Peyer's patch (tissue), 4 donors: ENCODE results near the gene DDI2. TPM values are rescaled to one million over a fixed set of nuclear protein-coding genes. Genes with fewer than 3 reads are reported as not detected.

Experiments used
- DNase-seq, 3 donors: peaks; one replicate each; pipeline ENCODE4 v3.0.0-alpha.2; 2017 to 2019
- H3K27ac ChIP-seq, 4 donors: fragments of 200-600 bp; sonication (generic); one replicate each; pipeline ENCODE4 v1.5.1; 2016 to 2019
- H3K27me3 ChIP-seq, 2 donors: fragments of 200-600 bp; sonication (generic); one replicate each; pipeline ENCODE4 v1.5.1; 2019
- H3K36me3 ChIP-seq, 3 donors: fragments of 200-600 bp; sonication (generic); one replicate each; pipeline ENCODE4 v1.5.1; 2016 to 2019
- H3K4me1 ChIP-seq, 4 donors: fragments of 200-600 bp; sonication (generic); one replicate each; pipeline ENCODE4 v1.5.1; 2016 to 2019
- H3K4me3 ChIP-seq, 4 donors: fragments of 200-600 bp; sonication (generic); 1 replicate in 3 of 4; 2 replicates in 1 of 4; pipeline ENCODE4 v1.5.1; 2016 to 2019; ENCODE audit warnings: mild to moderate bottlenecking in 1 of 4
- H3K9me3 ChIP-seq, 4 donors: fragments of 200-600 bp; sonication (generic); one replicate each; pipeline ENCODE4 v1.5.1; 2016 to 2019; ENCODE audit warnings: mild to moderate bottlenecking in 1 of 4
- POLR2A ChIP-seq, 2 donors: fragments of 450-650 bp; IDR thresholded peaks; one replicate each; pipeline ENCODE4 v1.5.1; 2017; ENCODE audit warnings: antibody characterized with exemption in 2 of 2, mild to moderate bottlenecking in 2 of 2, moderate library complexity in 2 of 2
- total RNA-seq, 4 donors: library from RNA; depleted of rRNA; stranded (reverse); fragments of >200 nt; gene quantifications; one replicate each; pipeline ENCODE4 v1.1.0, GENCODE V29; 2016
- TF ChIP-seq, protein P1 (sequence below), 6 experiments: fragments of 450-650 bp in 4 of 6; fragments of 200-600 bp in 2 of 6; sonication (generic) in 1 of 6; IDR thresholded peaks; one replicate each; pipeline ENCODE4 v1.5.1; 2017 to 2019; ENCODE audit warnings: antibody characterized with exemption in 6 of 6, mild to moderate bottlenecking in 3 of 6, moderate library complexity in 1 of 6

The DDI2 gene
- total RNA-seq = 10 to 100 TPM; 56.0 to 97.1 (median 68.5) TPM

DNA sequence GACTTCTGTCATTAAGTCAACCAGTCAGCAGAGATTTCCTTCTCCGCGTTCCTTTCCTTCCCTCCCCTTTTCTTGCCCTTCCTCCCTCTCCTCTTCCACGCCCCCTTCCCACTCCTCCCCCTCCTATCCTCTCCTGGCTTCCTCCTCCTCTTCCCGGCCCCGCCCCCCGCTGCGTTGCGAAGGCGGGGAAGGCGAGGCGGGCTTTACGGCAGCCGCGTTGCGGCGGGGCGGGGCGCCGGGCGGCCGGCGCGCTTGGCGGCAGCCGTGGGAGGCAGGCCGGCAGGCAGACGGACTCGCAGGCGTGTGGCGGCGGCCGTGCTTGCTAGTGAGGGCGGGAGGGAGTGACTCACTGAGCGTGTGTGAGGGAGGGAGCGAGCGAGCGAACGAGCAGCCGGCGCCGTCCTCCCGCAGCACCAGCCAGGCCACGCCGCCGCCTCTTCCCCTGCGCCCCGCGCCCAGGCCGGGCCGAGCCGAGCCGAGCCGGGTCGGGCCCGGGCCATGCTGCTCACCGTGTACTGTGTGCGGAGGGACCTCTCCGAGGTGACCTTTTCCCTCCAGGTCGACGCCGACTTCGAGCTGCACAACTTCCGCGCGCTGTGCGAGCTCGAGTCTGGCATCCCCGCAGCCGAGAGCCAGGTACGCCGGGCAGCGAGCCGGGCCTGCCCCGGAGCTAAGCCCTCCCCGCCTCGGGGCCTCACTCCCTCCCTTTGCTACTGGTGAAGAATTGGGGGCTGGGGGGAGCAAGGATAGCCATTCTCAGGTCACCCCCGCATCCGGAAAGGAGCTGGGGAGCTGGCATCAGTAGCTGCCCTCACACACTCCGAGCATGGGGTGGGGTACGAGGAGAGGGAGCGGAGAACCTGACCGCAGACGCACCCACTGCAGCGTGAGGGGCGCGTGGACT lies at the start of gene DDI2:
Gene DDI2 (plus strand): TSS at position 286 of the 904 bp plus-strand sequence. CDS start 213 bp downstream, at position 499.
- peak within 1 kb of the TSS; percentile 86 to 93 (median 92) for H3K4me3 ChIP-seq
- TF ChIP-seq, protein P1, sequence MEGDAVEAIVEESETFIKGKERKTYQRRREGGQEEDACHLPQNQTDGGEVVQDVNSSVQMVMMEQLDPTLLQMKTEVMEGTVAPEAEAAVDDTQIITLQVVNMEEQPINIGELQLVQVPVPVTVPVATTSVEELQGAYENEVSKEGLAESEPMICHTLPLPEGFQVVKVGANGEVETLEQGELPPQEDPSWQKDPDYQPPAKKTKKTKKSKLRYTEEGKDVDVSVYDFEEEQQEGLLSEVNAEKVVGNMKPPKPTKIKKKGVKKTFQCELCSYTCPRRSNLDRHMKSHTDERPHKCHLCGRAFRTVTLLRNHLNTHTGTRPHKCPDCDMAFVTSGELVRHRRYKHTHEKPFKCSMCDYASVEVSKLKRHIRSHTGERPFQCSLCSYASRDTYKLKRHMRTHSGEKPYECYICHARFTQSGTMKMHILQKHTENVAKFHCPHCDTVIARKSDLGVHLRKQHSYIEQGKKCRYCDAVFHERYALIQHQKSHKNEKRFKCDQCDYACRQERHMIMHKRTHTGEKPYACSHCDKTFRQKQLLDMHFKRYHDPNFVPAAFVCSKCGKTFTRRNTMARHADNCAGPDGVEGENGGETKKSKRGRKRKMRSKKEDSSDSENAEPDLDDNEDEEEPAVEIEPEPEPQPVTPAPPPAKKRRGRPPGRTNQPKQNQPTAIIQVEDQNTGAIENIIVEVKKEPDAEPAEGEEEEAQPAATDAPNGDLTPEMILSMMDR (IDR thresholded peaks at IDR 0.05) = no peak
- TF ChIP-seq POLR2A (IDR thresholded peaks at IDR 0.05) = peak; percentile 75 to 95

DNA sequence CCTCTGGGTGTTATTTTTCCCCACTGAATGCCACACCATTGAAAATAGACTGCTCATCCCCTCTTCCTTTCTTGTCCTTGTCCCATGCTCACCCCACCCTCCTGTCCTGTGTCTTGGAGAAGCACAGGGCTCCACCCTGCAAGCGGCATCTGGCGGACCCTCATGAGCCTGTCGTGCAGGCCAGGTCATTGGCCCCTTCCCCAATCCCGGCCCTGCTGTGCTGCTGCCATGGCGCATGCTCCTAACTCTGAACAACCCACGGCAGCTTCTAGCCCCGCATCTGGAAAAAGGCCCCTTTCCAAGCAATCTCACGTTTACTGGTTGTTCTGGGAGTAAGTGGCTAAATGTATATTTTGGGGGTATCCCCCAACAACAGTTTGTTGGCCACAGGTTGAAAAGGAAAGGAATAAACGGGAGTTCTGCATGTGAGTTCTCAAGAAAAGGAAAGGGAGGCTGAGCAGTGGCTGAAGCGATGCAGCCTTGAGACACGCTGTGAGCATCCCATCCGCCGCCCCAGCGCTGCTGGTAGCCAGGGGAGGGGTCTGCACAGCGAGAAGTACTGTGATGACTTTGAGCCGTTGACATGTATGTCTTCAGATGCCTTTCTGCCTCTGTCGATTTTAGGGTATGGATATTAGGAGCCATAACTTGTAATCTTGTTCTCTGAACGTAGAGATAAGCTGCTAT lies 48.7 kb upstream of the DDI2 start:
- DNase-seq = no peak
- H3K4me3 ChIP-seq = no peak overlapping the region
- no peak for TF ChIP-seq POLR2A (IDR thresholded peaks at IDR 0.05)
- TF ChIP-seq, protein P1 (IDR thresholded peaks at IDR 0.05) = no peak
- H3K27me3 ChIP-seq = no peaks in the 10 kb centered on the region
- H3K27ac ChIP-seq = no peak overlapping the region
- no peaks in the 10 kb centered on the region for H3K4me1 ChIP-seq
- peaks cover 0 to 60% (median 0%) of the 10 kb centered on the region in 3 donors for H3K36me3 ChIP-seq
- H3K9me3 ChIP-seq = no peaks in the 10 kb centered on the region

More for the DNA sequence above, at the start of gene DDI2:
- DNase-seq = peak; percentile 93 to 98 (median 97)
- Histone ChIP-seq H3K27me3 (no peaks in the 10 kb centered on the region), H3K4me1 (peaks cover 0 to 42% (median 9%) of the 10 kb centered on the region in 4 donors), H3K27ac (peak within 1 kb of the TSS; percentile 90 to 98 (median 97)), H3K9me3 (no peaks in the 10 kb centered on the region), H3K36me3 (no peaks in the 10 kb centered on the region)

DNA sequence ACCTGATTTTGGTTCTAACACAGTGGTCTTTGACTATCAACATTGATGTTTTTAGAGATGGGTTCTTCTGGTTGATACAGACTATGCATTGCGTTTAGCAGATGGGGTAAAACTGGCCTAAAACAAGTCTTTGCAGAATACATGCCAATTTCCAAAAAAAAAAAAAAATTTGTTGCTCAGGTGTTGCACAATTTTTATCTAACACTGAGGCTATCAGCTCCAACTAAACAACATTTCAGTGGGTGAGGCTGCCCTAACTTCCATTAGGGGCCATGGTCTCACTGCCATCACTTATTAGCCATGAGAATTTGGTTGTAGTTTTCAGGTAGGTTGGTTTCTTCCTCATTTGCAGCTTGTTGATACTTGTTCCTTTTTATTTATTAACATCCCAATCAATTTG lies 46.4 kb upstream of the DDI2 start:
- Histone ChIP-seq H3K27me3 (no peaks in the 10 kb centered on the region), H3K4me3 (no peak overlapping the region), H3K36me3 (peaks cover 0 to 55% (median 0%) of the 10 kb centered on the region in 3 donors), H3K9me3 (no peaks in the 10 kb centered on the region), H3K4me1 (no peaks in the 10 kb centered on the region), H3K27ac (no peak overlapping the region)
- no peak for DNase-seq
- TF ChIP-seq POLR2A (IDR thresholded peaks at IDR 0.05) = no peak
- TF ChIP-seq, protein P1 (IDR thresholded peaks at IDR 0.05) = no peak

DNA sequence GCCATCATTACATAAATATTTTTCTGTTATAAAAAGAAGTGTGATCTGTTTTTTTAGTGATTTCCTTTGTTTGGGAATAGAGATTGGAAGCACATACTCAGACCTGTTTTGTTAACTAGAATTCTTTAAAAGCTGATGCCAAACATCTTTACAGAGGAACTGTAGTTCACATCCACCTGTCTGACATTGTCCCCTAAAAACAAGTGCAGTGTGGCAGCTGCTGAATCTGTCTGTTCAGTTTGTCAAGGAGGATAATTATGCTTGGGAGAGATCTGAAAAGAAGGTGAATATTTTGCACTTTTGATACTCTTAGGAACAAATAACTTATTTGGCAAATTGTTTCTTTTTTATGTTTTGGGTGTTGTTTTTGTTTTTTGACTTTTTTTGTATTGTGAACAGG lies 46.0 kb upstream of the DDI2 start:
- H3K27me3 ChIP-seq = no peaks in the 10 kb centered on the region
- H3K36me3 ChIP-seq = peaks cover 0 to 51% (median 0%) of the 10 kb centered on the region in 3 donors
- no peaks in the 10 kb centered on the region for H3K4me1 ChIP-seq
- TF ChIP-seq, protein P1 (IDR thresholded peaks at IDR 0.05) = no peak
- TF ChIP-seq POLR2A (IDR thresholded peaks at IDR 0.05) = no peak
- H3K9me3 ChIP-seq = no peaks in the 10 kb centered on the region
- H3K4me3 ChIP-seq = no peak overlapping the region
- DNase-seq = no peak
- no peak overlapping the region for H3K27ac ChIP-seq

DNA sequence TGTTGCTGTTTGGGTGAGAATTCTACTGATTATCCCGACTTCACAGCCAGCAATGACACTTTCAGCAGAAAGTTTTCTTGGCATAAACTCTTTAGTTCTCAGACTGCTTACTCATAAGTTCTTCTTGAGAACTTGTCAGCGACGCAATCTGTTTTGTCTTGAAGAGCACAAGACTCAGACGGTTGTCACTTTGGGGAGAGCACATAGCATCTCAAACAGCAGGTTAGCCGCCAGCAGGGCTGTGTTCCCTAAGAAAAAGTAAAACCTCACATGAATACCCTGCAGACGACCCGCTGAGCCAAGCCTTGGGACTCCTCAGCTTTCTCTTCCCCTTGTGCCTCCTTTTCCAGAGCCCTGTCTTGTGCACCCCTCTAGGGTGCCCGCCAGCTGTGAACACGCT lies 43.8 kb upstream of the DDI2 start:
- Histone ChIP-seq H3K9me3 (no peaks in the 10 kb centered on the region), H3K27ac (no peak overlapping the region), H3K27me3 (no peaks in the 10 kb centered on the region), H3K4me1 (no peaks in the 10 kb centered on the region), H3K36me3 (peaks cover 0 to 34% (median 0%) of the 10 kb centered on the region in 3 donors), H3K4me3 (no peak overlapping the region)
- DNase-seq = no peak
- no peak for TF ChIP-seq POLR2A (IDR thresholded peaks at IDR 0.05)
- TF ChIP-seq, protein P1 (IDR thresholded peaks at IDR 0.05) = no peak
